NCI-H187 (cell line): Measurements from ENCODE around the gene TMED6.
"Not testable (repeated sequence)": the region's sequence is repeated elsewhere in the genome, so short reads cannot be mapped to it uniquely, and the experiment has no call there.

Source experiments
- DNase-seq, 2 experiments: peaks; one replicate each; lab custom pipeline; 2025; lab: John Stamatoyannopoulos, UW

The TMED6 gene

DNA sequence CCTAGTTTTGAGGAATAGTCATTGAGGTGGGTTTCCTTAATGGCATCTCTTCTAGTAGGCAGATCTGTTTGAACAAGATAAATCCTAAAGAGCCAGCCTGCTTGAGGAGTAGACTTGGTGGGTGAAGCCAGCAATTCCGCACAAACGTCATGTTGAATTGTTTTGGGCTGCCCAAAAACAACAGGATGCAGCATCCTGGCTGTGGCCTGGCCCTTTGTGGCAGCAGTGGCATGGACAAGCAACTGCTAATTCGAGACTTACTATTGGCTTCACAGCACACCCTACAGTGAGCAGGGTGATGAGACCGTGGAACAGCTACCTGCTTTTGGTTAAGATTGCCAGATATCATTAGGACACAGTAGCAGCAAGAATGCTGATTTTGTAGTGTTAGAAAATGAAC lies 49.7 kb downstream of the TMED6 start:
- DNase-seq: no peak

DNA sequence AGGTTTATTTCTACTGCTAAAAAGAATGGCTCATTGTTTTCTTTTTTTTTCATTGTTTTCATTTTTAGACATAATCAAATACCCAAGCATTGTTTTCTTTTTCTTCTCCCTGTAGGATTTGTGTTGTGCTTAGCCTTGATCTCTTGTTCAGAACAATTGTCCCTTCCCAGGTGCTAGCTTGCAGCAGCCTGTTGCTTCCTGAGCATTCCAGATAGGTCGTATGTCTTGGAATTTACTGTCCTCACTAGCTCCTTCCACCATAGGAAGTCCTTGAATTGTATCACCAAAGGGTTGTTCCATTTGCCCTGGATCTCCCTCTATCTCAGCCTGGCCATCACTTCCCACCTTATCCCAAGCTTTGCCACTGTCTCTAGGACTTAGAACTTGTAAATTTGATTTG lies 50.4 kb downstream of the TMED6 start:
- DNase-seq: no peak

DNA sequence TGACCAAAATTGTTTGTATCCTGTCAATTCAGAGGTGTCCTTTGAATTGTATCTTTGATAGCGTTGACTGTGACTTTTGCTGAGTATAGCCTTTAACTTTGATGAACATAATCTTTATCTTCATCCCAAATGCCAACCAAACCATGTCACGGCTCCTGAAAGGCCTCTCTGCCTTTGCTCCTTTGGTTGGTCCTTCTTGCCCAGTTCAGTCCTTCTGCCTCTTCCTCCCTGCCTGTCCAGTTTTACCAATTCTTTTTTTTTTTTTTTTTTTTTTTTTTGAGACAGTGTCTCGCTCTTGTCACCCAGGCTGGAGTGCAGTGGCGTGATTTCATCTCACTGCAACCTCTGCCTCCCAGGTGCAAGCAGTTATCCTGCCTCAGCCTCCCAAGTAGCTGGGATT lies 53.3 kb downstream of the TMED6 start:
- DNase-seq: no peak

DNA sequence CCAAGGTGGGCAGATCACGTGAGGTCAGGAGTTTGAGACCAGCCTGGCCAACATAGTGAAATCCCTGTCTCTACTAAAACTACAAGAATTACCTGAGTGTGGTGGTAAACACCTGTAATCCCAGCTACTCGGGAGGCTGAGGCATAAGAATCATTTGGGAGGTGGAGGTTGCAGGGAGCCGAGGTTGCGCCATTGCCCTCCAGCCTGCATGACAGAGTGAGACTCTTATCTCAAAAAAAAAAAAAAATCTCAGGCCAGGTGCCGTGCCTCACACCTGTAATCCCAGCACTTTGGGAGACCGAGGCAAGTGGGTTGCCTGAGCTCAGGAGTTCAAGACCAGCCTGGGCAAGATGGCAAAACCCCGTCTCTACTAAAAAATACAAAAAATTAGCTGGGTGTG lies 54.8 kb downstream of the TMED6 start:
- not testable (repeated sequence) for DNase-seq

DNA sequence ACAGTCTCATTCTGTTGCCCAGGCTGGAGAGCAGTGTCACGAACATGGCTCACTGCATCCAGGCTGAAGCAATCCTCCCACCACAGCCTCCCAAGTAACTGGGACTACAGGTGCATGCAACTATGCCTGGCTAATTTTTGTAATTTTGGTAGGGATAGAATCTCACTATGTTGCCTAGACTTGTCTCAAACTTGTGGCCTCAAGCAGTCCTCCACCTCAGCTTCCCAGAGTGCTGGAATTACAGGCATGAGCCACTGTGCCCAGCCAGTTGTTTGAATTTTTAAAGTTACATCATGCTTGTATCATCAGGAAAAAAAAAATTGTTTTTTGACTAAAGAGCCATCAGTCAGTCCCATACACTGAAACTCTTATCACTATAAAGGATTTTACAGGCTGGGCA lies 57.5 kb downstream of the TMED6 start:
- no peak for DNase-seq

DNA sequence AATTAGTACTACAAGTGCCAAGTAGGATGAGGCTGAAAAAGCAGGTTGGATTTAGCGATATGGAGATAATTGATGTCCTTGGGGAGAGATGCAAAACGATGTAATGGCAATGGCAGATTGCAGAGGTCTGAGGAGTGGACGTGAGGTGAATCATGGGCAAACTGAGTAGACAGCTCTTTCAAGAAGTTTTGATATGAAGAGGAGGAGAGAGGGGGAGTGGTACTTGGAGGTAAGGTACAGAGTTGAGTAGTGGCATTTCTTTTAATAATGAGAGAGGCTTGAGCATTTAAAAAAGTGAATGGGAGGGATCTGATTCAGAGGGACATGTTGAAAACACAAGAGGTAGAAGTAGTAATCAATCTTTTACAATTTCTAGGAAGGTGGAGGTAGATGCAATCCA lies 58.2 kb downstream of the TMED6 start:
- no peak for DNase-seq
